BE2C (cell line): Measurements from ENCODE around the gene MTARC2.

ENCODE experiments used
- DNase-seq: peaks from one replicate; pipeline ENCODE4 v3.0.0-alpha.2; 2020
- H3K27me3 ChIP-seq: fragments of 250-450 bp; sonication (Bioruptor Pico); 2 replicates; pipeline ENCODE4 v1.5.1; 2020; ENCODE audit warnings: mild to moderate bottlenecking
- H3K36me3 ChIP-seq: fragments of 250-450 bp; sonication (Bioruptor Pico); 2 replicates; pipeline ENCODE4 v1.5.1; 2020; ENCODE audit warnings: mild to moderate bottlenecking
- H3K4me1 ChIP-seq: fragments of 250-450 bp; sonication (Bioruptor Pico); 2 replicates; pipeline ENCODE4 v1.5.1; 2020
- H3K4me3 ChIP-seq: 2 replicates; pipeline ENCODE4 v1.5.1; 2011; ENCODE audit warnings: low read depth, low read length
- H3K9me3 ChIP-seq: fragments of 250-450 bp; sonication (Bioruptor Pico); 2 replicates; pipeline ENCODE4 v1.5.1; 2020
- TF ChIP-seq, protein P1 (sequence below): IDR thresholded peaks from 2 replicates; pipeline ENCODE4 v1.5.1; 2012; ENCODE audit warnings: mild to moderate bottlenecking, low read depth, low read length

The MTARC2 gene

DNA sequence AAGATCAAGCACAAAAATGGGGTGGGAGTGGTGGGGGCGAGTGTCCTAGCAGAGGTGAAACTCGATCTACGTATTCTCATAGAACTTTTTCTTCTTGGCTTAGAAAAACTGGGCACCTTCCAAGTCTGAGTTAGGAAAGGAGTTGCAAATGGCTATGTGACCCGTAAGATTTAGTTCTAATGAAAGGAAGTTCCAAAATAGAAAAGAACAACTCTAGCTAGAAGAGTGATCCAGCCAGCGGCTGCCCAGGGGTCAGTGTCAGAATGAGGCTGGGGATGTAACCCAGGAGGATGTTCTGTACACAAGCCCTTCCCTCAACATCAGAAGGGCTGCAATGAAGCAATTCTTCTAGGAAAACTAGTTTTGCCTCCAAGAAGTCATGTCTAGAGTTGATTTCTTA lies 43.8 kb downstream of the MTARC2 start:
- Histone ChIP-seq H3K27me3 (no peaks in the 10 kb centered on the region), H3K4me3 (no peak overlapping the region), H3K9me3 (no peaks in the 10 kb centered on the region), H3K4me1 (no peaks in the 10 kb centered on the region), H3K36me3 (no peaks in the 10 kb centered on the region)
- TF ChIP-seq, protein P1, sequence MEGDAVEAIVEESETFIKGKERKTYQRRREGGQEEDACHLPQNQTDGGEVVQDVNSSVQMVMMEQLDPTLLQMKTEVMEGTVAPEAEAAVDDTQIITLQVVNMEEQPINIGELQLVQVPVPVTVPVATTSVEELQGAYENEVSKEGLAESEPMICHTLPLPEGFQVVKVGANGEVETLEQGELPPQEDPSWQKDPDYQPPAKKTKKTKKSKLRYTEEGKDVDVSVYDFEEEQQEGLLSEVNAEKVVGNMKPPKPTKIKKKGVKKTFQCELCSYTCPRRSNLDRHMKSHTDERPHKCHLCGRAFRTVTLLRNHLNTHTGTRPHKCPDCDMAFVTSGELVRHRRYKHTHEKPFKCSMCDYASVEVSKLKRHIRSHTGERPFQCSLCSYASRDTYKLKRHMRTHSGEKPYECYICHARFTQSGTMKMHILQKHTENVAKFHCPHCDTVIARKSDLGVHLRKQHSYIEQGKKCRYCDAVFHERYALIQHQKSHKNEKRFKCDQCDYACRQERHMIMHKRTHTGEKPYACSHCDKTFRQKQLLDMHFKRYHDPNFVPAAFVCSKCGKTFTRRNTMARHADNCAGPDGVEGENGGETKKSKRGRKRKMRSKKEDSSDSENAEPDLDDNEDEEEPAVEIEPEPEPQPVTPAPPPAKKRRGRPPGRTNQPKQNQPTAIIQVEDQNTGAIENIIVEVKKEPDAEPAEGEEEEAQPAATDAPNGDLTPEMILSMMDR = no peak
- no peak for DNase-seq

DNA sequence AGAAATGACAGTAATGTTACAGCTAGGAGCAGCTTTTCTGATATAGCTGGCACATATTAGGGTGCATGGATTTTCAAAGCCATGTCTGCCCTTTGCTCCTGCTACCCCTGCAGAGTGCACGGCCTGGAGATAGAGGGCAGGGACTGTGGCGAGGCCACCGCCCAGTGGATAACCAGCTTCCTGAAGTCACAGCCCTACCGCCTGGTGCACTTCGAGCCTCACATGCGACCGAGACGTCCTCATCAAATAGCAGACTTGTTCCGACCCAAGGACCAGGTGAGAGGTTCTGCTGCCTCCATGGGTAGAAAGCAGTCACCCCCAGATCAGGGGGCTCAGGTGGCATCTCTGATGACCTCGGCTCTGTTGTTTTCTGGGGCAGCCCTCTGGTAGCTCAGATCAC lies 48.4 kb downstream of the MTARC2 start:
- no peaks in the 10 kb centered on the region for H3K36me3 ChIP-seq
- no peaks in the 10 kb centered on the region for H3K9me3 ChIP-seq
- TF ChIP-seq, protein P1 = no peak
- H3K27me3 ChIP-seq = no peaks in the 10 kb centered on the region
- DNase-seq = no peak
- no peak overlapping the region for H3K4me3 ChIP-seq
- H3K4me1 ChIP-seq = no peaks in the 10 kb centered on the region

DNA sequence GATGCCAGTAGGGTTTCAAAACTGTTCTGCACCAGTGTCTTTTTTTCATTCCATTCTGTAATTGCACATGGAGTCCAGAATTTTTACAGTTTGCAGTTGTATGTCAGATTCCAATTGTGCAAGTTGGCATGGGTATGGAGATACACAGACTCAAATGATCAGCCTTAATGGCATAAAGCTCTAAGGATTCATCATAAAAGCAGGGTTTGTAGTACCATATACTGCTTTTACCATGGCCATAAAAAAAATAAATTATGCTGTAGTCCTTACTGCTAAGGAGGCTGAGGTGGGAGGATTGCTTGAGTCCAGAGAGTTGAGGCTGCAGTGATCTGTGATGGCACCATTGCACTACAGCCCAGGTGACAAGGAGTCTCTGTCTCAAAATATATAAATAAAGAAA lies 48.9 kb downstream of the MTARC2 start:
- Histone ChIP-seq H3K4me3 (no peak overlapping the region), H3K36me3 (no peaks in the 10 kb centered on the region), H3K4me1 (no peaks in the 10 kb centered on the region), H3K9me3 (no peaks in the 10 kb centered on the region), H3K27me3 (no peaks in the 10 kb centered on the region)
- TF ChIP-seq, protein P1 = no peak
- DNase-seq = no peak

DNA sequence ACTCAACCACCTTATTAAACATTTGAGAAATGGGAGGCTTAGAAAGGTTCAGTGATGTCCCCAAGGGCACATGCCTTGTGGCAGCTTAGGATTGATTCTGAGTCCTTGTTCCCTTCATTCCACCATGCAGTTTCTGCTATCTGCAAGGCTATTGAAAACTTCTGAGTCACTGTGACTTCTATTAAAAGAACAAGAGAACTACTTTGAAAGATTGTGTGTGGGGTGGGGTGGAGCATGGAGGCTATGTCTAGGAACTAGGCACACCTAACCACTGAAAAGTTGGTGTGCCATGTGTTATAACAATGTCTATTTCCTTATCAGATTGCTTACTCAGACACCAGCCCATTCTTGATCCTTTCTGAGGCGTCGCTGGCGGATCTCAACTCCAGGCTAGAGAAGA lies 49.4 kb downstream of the MTARC2 start:
- no peak for DNase-seq
- Histone ChIP-seq H3K4me3 (no peak overlapping the region), H3K36me3 (no peaks in the 10 kb centered on the region), H3K4me1 (no peaks in the 10 kb centered on the region), H3K9me3 (no peaks in the 10 kb centered on the region), H3K27me3 (no peaks in the 10 kb centered on the region)
- TF ChIP-seq, protein P1 = no peak

DNA sequence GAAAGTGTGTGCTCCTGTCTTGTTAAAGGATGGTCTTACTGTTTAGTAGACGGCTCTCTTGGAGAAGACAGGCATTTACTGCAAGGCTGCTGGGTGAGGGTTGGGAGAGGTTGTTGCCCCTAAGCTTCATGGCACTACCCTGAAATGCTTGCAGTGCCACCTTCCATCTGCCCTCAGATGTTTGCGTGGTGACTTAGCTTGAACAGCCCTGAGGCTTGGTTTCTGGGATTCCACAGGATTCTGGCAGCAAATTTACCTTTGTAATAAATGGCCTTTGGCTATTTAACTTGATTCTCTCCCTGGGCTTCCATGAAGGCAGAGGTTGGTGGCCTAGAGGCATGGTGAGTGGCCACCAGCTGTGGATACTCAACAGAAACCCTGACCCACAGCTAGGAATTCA lies 50.2 kb downstream of the MTARC2 start:
- no peaks in the 10 kb centered on the region for H3K4me1 ChIP-seq
- no peak overlapping the region for H3K4me3 ChIP-seq
- H3K36me3 ChIP-seq = no peaks in the 10 kb centered on the region
- no peaks in the 10 kb centered on the region for H3K27me3 ChIP-seq
- no peak for DNase-seq
- TF ChIP-seq, protein P1 = no peak
- no peaks in the 10 kb centered on the region for H3K9me3 ChIP-seq

DNA sequence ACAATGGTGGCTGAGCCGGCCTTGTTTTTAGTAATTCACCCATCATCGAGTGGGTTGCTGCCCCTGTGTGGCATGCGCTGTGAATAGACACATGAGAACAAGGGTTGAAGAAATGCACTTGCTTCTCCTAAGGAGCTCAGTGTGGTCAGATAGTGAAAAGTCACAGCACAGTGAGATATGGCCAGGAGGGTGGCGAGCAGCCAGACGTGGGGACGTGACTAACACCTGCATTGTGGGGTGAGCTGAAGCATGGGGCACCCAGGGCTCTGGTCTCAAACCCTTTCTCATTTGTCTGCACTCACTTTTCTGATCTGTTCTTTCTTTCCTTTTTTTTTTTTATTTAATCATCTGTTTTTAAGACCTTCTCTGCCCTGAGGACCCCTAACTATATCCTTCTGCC lies 52.1 kb downstream of the MTARC2 start:
- Histone ChIP-seq H3K4me3 (no peak overlapping the region), H3K4me1 (no peaks in the 10 kb centered on the region), H3K36me3 (no peaks in the 10 kb centered on the region), H3K27me3 (no peaks in the 10 kb centered on the region), H3K9me3 (no peaks in the 10 kb centered on the region)
- TF ChIP-seq, protein P1 = no peak
- no peak for DNase-seq
